Neuronal stem cell (in vitro differentiated cells): ENCODE data around the gene SYK.

Experiments
- DNase-seq: peaks from one replicate; pipeline ENCODE4 v3.0.0-alpha.2; 2013; ENCODE audit warnings: low spot score
- H2AFZ ChIP-seq: one replicate; pipeline ENCODE4 v1.6.1; 2013; ENCODE audit warnings: mild to moderate bottlenecking, low read length, inconsistent platforms
- H2AK5ac ChIP-seq: 2 replicates; pipeline ENCODE4 v1.6.1; 2013; ENCODE audit warnings: low read depth, mild to moderate bottlenecking, inconsistent platforms, low read length, moderate library complexity, mixed read lengths
- H2BK120ac ChIP-seq: 2 replicates; pipeline ENCODE4 v1.6.1; 2013; ENCODE audit warnings: low read depth, mild to moderate bottlenecking, inconsistent platforms, low read length, moderate library complexity, mixed read lengths
- H2BK12ac ChIP-seq: one replicate; pipeline ENCODE4 v1.6.1; 2013; ENCODE audit warnings: low read length, inconsistent platforms
- H2BK15ac ChIP-seq: 2 replicates; pipeline ENCODE4 v1.6.1; 2013; ENCODE audit warnings: mild to moderate bottlenecking, low read length, inconsistent platforms, mixed read lengths
- H2BK5ac ChIP-seq: one replicate; pipeline ENCODE4 v1.6.1; 2013; ENCODE audit warnings: inconsistent platforms, mild to moderate bottlenecking, low read length, moderate library complexity
- H3K14ac ChIP-seq: one replicate; pipeline ENCODE4 v1.6.1; 2013; ENCODE audit warnings: low read length, inconsistent platforms
- H3K18ac ChIP-seq: 2 replicates; pipeline ENCODE4 v1.6.1; 2013; ENCODE audit warnings: low read length, inconsistent platforms
- H3K23ac ChIP-seq: 2 replicates; pipeline ENCODE4 v1.6.1; 2013; ENCODE audit warnings: low read depth, mild to moderate bottlenecking, mixed read lengths, low read length, inconsistent platforms; ENCODE audit not compliant: poor library complexity
- H3K27ac ChIP-seq: replicated peaks from 3 replicates; pipeline ENCODE4 v1.5.1; 2013; ENCODE audit warnings: low read length, inconsistent platforms
- H3K27me3 ChIP-seq, 3 experiments: 2 replicates each; pipeline ENCODE4 v1.6.1; 2013; ENCODE audit warnings: low read length in 3 of 3, mild to moderate bottlenecking in 2 of 3, inconsistent platforms in 1 of 3, low read depth in 1 of 3, mixed read lengths in 1 of 3, moderate library complexity in 1 of 3; ENCODE audit not compliant: control insufficient read depth in 3 of 3, insufficient read depth in 3 of 3
- H3K36me3 ChIP-seq, 2 donors: replicated peaks in 1 of 2; 2 replicates each; pipeline ENCODE4 v1.6.1; 2013; ENCODE audit warnings: low read length in 2 of 2; ENCODE audit not compliant: control insufficient read depth in 2 of 2, insufficient read depth in 2 of 2
- H3K4ac ChIP-seq: 2 replicates; pipeline ENCODE4 v1.6.1; 2013; ENCODE audit warnings: inconsistent platforms, mild to moderate bottlenecking, low read length, moderate library complexity
- H3K4me1 ChIP-seq, 2 donors: 1 replicate in 1 of 2; 2 replicates in 1 of 2; pipeline ENCODE4 v1.6.1; 2013; ENCODE audit warnings: low read length in 2 of 2, low read depth in 1 of 2; ENCODE audit not compliant: control insufficient read depth in 2 of 2, insufficient read depth in 1 of 2
- H3K4me2 ChIP-seq: one replicate; pipeline ENCODE4 v1.6.1; 2013; ENCODE audit warnings: mild to moderate bottlenecking, low read length, inconsistent platforms; ENCODE audit not compliant: insufficient read depth, poor library complexity, severe bottlenecking
- H3K4me3 ChIP-seq, 2 donors: 2 replicates each; pipeline ENCODE4 v1.5.1; 2013; ENCODE audit warnings: low read length in 2 of 2, mild to moderate bottlenecking in 2 of 2, inconsistent platforms in 1 of 2, moderate library complexity in 1 of 2
- H3K79me1 ChIP-seq: one replicate; pipeline ENCODE4 v1.6.1; 2013; ENCODE audit warnings: low read depth, mild to moderate bottlenecking, inconsistent platforms, low read length, moderate library complexity
- H3K9ac ChIP-seq: one replicate; pipeline ENCODE4 v1.6.1; 2013; ENCODE audit warnings: mild to moderate bottlenecking, low read depth, low read length, inconsistent platforms; ENCODE audit not compliant: poor library complexity
- H3K9me3 ChIP-seq, 2 donors: replicated peaks in 1 of 2; 2 replicates each; pipeline versions ENCODE3 to v1.6.1; 2013; ENCODE audit warnings: low read length in 2 of 2, mild to moderate bottlenecking in 2 of 2, inconsistent platforms in 1 of 2, low read depth in 1 of 2, mixed read lengths in 1 of 2, moderate library complexity in 1 of 2; ENCODE audit not compliant: control insufficient read depth in 2 of 2, insufficient read depth in 1 of 2
- H4K8ac ChIP-seq: one replicate; pipeline ENCODE4 v1.6.1; 2013; ENCODE audit warnings: low read depth, mild to moderate bottlenecking, inconsistent platforms, low read length, moderate library complexity
- H4K91ac ChIP-seq: one replicate; pipeline ENCODE4 v1.6.1; 2013; ENCODE audit warnings: low read length, low read depth, mild to moderate bottlenecking, inconsistent platforms; ENCODE audit not compliant: poor library complexity
- WGBS, 2 donors: extraction: QIAGEN DNeasy Blood & Tissue Kit; methylation state at CpG; one replicate each; pipeline ENCODE4 v1.1.7; 2013; ENCODE audit warnings: missing lambda C conversion rate in 2 of 2, mixed read lengths in 1 of 2; ENCODE audit not compliant: insufficient read length in 2 of 2, insufficient replicate concordance in 1 of 2; ENCODE audit errors: extremely low coverage in 2 of 2; 5-methylcytosine and 5-hydroxymethylcytosine counted together

SYK gene

DNA sequence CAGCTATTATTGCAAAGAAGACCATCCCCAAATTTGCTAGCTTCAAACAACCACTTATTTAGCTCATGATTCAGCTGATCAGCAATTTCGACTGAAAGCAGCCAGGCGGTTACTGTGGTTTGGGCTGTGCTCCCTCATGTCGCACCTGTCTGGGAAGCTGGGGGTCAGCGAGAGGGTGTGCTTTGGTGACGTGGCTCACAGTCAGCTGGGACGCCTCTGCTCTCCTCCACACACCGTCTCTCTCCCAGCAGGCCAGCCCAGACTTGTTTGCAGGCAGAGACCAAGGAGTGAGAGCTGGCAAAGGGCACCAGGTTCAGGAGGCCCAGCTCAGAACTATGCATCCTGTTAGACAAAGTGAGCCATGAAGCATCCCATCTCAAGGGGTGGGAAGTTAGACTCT lies 140.9 kb downstream of the SYK start:
- Histone ChIP-seq H3K27ac (no peak overlapping the region), H3K23ac (no peak overlapping the region), H3K18ac (peak overlapping the region; percentile 35), H3K79me1 (no peaks in the 10 kb centered on the region), H3K27me3 (no peaks in the 10 kb centered on the region), H2BK5ac (no peak overlapping the region), H3K9ac (no peak overlapping the region), H2AK5ac (no peak overlapping the region), H4K8ac (no peak overlapping the region), H3K4me2 (no peak overlapping the region), H3K36me3 (no peaks in the 10 kb centered on the region), H2BK120ac (no peak overlapping the region), H2AFZ (no peak overlapping the region), H3K4me3 (no peak overlapping the region), H3K14ac (no peak overlapping the region), H3K4ac (no peak overlapping the region), H2BK15ac (no peak overlapping the region), H3K4me1 (peaks cover 0 to 4% of the 10 kb centered on the region in 2 donors), H4K91ac (no peak overlapping the region), H2BK12ac (no peak overlapping the region), H3K9me3 (no peaks in the 10 kb centered on the region)
- no CpG with 5 or more reads among the region's 7 CpGs for WGBS, 2 donors
- DNase-seq = no peak

DNA sequence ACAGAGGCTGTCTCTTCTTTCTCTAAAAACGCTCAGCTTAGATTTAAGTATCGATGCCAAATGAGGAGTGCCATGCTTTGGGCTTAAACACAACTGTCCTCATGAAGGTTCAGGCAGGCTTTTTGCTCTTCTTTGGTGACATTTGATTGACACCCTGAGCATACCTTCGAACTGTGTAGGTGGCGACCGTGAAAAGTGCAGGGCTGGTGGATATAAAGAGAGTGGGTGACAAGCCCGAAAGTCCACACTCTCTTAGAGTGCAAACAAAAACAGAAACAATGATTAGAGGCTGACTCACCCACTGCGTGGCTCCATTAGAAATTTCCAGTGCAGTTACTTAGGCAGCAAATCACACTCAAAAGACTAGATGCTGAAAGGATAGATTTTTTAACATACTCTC lies 141.7 kb downstream of the SYK start:
- Histone ChIP-seq H2AFZ (no peak overlapping the region), H3K18ac (no peak overlapping the region), H3K27me3 (no peaks in the 10 kb centered on the region), H3K23ac (no peak overlapping the region), H2BK120ac (no peak overlapping the region), H3K36me3 (no peaks in the 10 kb centered on the region), H2BK15ac (no peak overlapping the region), H3K14ac (no peak overlapping the region), H3K4me1 (peaks cover 0 to 4% of the 10 kb centered on the region in 2 donors), H4K91ac (no peak overlapping the region), H3K9ac (no peak overlapping the region), H2AK5ac (no peak overlapping the region), H3K27ac (no peak overlapping the region), H2BK12ac (no peak overlapping the region), H3K79me1 (no peaks in the 10 kb centered on the region), H3K4ac (no peak overlapping the region), H4K8ac (no peak overlapping the region), H3K9me3 (no peaks in the 10 kb centered on the region), H2BK5ac (no peak overlapping the region), H3K4me2 (no peak overlapping the region), H3K4me3 (no peak overlapping the region)
- no CpG with 5 or more reads among the region's 7 CpGs for WGBS, 2 donors
- no peak for DNase-seq

DNA sequence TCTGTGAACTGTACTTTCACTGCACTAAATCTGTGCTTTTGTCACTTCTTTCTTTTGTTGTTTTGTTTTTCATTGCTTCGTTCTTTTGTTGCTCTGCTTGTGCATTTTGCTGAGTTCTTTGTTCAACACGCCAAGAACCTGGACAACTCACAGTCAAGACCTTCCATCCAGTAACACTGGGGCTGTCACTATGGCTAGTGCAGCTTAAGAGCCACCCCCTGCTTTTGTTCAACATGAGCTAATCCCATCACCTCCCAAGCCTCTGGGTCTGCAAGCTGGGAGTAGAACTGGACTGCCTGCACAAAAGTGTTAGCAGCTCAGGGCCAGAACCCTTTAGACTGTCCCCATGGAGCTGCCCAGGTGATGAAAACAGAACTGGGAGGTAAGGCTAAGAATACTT lies 143.7 kb downstream of the SYK start:
- Histone ChIP-seq H3K27ac (no peak overlapping the region), H3K36me3 (no peaks in the 10 kb centered on the region), H2AFZ (no peak overlapping the region), H2BK12ac (no peak overlapping the region), H3K4me1 (peaks cover 0 to 4% of the 10 kb centered on the region in 2 donors), H3K9me3 (no peaks in the 10 kb centered on the region), H3K9ac (no peak overlapping the region), H3K14ac (no peak overlapping the region), H3K4me3 (no peak overlapping the region), H2BK120ac (no peak overlapping the region), H3K27me3 (peaks cover 0 to 3% (median 0%) of the 10 kb centered on the region in 3 experiments), H3K18ac (no peak overlapping the region), H4K91ac (no peak overlapping the region), H3K79me1 (no peaks in the 10 kb centered on the region), H3K4ac (no peak overlapping the region), H3K4me2 (no peak overlapping the region), H2AK5ac (no peak overlapping the region), H4K8ac (no peak overlapping the region), H2BK15ac (no peak overlapping the region), H3K23ac (no peak overlapping the region), H2BK5ac (no peak overlapping the region)
- DNase-seq = no peak
- WGBS, 2 donors = no CpG with 5 or more reads among the region's 2 CpGs

DNA sequence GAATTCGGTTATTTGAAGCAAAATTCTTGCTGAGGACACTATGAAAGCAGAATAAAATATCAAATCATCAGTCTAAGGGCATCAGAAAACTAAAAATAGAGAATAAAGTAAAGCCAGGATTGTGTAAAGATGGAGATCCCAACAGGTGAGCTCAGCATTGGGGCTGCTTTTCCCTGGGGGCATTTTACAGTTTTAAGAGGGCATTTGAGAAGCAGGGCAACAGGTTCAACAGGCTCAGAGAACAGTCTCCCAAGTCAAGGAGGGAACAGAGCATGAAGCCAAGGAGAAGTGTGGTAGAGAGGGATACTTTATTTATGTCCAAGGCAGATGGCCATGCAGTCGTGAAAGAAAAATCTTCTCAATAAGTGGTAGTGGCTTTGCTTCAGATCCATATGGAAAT lies 145.4 kb downstream of the SYK start:
- no peak overlapping the region for H3K4me3 ChIP-seq
- no peak overlapping the region for H3K23ac ChIP-seq
- DNase-seq = no peak
- H2AFZ ChIP-seq = no peak overlapping the region
- no peak overlapping the region for H3K27ac ChIP-seq
- H3K4me2 ChIP-seq = no peak overlapping the region
- WGBS, 2 donors = no CpG with 5 or more reads among the region's 2 CpGs
- no peak overlapping the region for H2BK12ac ChIP-seq
- H3K36me3 ChIP-seq = no peaks in the 10 kb centered on the region
- no peak overlapping the region for H3K4ac ChIP-seq
- H3K9me3 ChIP-seq = no peaks in the 10 kb centered on the region
- no peaks in the 10 kb centered on the region for H3K79me1 ChIP-seq
- no peak overlapping the region for H2BK15ac ChIP-seq
- H3K9ac ChIP-seq = no peak overlapping the region
- H3K27me3 ChIP-seq = peaks cover 0 to 3% (median 0%) of the 10 kb centered on the region in 3 experiments
- no peak overlapping the region for H4K8ac ChIP-seq
- no peak overlapping the region for H3K18ac ChIP-seq
- no peak overlapping the region for H2AK5ac ChIP-seq
- no peak overlapping the region for H3K14ac ChIP-seq
- peaks cover 0 to 4% of the 10 kb centered on the region in 2 donors for H3K4me1 ChIP-seq
- H2BK120ac ChIP-seq = no peak overlapping the region
- no peak overlapping the region for H4K91ac ChIP-seq
- H2BK5ac ChIP-seq = no peak overlapping the region
